C1 segment of cervical spinal cord (tissue), 14 donors: ENCODE measurements around the gene VPS4A.

Source experiments
- DNase-seq, 14 donors: peaks; one replicate each; lab custom pipeline; 2025; lab: John Stamatoyannopoulos, UW

VPS4A gene

DNA sequence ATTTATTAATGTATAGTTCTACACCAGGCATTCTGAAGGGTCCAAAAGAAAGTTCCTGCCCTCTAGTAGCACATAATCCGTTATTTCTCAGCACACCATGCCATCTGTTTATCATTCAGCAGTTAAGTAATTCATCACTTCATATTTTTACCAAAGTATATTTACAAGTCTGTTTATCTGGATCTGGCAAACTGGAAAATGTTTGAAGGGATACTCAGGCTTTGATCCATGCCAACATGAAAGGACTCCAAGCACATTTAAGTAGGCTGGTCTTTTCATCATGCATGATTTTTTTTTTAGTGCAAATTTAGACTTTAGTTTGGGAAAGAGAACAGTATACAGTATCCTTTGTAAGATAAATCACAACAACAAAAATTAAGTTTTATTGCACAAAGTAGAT, 4.1 kb upstream of the VPS4A start:
- DNase-seq: no peak

GRCh38 chr16:69307856-69308255, 3.3 kb upstream of the VPS4A start:
- no peak for DNase-seq

- DNase-seq: peak in 10 of 14 donors; percentile 5 to 78 (median 53)
Measured at GRCh38 chr16:69309316-69309715, 1.8 kb upstream of the VPS4A start.

- peak in 1 of 14 donors; percentile 44 for DNase-seq
Measured at GRCh38 chr16:69311533-69312387, 610 bp downstream of the VPS4A start.

DNA sequence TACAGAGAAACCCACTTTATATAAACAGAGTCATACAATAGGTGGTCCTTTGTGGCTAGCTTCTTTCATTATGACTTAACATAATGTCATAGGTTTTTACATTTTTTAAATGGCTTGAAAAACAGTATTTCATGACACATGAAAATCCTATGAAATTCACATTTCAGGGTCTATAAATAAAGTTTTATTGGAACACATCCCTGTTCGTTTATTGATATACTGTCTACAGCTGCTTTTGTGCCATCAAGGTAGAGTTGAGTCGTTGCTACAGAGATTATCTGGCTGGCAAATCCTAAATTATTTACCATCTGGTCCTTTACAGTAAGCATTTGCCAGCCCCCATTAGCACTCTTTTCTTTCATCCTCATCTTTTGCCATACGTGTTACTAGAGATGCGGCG, 2.3 kb downstream of the VPS4A start:
- DNase-seq: no peak

DNA sequence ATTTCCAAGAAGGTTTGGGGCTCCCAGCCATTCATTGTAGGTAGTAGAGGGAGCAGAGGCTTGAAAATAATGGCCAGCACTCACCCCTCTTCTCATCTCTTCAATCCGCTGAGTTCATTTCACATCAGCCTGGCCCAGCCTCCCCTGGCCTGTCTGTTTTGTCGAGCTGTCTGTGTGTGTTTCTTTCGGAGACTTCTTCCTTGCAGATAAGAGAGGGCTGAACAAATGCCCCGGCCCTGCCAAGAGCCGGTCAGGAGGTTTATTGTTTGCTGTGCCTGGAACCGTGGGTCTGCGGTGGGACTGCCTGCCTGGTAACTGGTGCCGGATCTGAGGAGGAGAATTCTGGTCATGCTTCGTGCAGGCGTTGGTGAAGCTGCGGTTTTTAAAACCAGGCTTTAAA, 3.4 kb downstream of the VPS4A start:
- peak in 2 of 14 donors; percentile 2 to 34 for DNase-seq

- peak in 1 of 14 donors; percentile 30 for DNase-seq
Measured at GRCh38 chr16:69315486-69316311, 4.5 kb downstream of the VPS4A start.

- no peak for DNase-seq
Measured at GRCh38 chr16:69316595-69317034, 5.5 kb downstream of the VPS4A start.

- DNase-seq: peak in 1 of 14 donors; percentile 21
Measured at GRCh38 chr16:69318177-69318910, 7.2 kb downstream of the VPS4A start.

DNA sequence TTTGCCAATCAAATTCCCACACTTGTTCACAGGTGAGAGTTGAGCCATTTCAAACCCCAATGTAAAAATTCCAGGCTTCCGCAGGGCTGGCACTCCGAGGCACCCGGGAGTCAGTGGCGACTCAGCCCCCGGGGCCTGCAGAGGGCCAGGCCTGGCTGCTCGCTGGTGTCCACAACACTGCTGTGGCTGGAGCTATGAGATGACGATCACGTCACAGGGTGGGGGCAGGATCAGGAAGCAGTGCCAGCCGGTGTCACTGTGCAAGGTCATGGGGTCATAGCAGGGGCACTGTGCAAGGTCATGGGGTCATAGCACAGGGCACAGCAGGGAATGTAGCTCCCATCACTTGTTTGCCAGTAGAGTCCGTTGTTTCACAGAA, 7.8 kb downstream of the VPS4A start:
- DNase-seq: no peak

DNA sequence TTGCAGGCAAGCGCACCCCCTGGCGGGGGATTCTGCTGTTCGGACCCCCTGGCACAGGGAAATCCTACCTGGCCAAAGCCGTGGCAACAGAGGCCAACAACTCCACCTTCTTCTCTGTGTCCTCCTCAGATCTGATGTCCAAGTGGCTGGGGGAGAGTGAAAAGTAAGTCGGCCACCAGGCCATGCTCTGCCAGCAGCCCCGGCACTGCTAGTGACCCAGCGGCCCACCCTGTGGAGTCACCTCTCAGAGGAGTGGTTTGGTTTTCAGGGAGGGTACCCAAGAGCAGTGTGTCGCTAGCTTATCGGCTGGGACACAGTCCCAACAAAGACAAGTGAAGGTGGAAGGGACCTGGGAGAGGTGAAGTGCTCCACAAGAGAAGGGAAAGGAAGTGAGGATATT, 8.2 kb downstream of the VPS4A start:
- DNase-seq: no peak

DNA sequence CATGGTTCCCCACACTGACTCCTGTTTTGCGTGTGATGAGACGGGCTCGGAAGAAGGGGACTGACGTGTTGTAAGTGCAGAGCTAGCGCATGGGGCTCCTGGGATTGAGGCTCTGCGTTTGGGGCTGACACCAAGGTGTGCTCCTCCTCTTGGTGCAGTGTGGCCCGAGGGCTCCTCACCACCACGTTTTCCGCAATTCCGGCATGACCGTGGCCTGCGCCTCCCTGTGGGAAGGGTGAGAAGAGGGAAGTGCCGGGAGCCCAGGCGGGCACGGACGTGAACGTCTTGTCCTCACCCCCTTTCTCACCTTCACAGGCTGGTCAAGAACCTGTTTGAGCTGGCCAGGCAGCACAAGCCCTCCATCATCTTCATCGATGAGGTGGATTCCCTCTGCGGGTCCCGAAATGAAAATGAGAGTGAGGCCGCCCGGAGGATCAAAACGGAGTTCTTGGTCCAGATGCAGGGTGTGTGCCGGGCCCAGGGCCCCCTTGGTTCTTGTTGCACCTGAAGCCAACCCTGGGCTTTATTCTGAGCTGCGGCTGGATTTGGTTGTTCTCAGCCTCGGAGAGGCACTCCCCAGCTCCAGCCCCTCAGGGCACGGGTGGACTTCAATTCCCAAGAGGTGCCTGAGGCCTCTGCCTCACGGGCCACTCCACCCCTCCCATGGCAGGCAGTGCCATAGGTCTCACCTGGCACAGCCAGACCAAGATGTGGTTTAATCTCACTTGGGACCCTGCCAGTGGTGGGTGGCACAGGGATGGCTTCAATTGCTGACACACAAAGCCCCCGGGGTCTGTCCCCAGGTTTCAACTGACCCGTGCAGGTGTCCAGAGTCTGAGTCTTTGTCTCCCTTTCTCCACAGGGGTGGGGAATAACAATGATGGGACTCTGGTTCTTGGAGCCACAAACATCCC, 8.9 kb downstream of the VPS4A start:
- no peak for DNase-seq

- no peak for DNase-seq
Measured at GRCh38 chr16:69320740-69321073, 9.6 kb downstream of the VPS4A start.

- DNase-seq: no peak
Measured at GRCh38 chr16:69321080-69321479, 9.9 kb downstream of the VPS4A start.

DNA sequence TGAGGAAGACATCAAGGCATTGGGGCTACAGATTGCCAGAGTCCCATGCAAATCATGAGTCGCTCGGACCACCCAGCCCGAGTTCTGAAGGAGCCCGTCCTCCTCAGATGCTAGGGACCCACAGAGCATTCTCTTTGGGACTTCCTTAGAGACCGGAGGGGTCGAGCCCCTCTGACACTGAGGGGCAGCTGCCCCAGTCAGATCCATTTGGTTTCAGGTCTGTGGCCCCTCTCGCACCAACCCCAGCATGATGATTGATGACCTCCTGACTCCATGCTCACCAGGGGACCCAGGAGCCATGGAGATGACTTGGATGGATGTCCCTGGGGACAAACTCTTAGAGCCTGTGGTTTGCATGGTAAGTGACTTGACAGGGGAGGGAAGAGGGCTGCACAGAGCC, 11.2 kb downstream of the VPS4A start:
- DNase-seq: no peak

- no peak for DNase-seq
Measured at GRCh38 chr16:69323415-69323814, 12.3 kb downstream of the VPS4A start.

- DNase-seq: peak in 4 of 14 donors; percentile 9 to 46 (median 18)
Measured at GRCh38 chr16:69324013-69324531, 12.9 kb downstream of the VPS4A start.

GRCh38 chr16:69324585-69325253, 13.6 kb downstream of the VPS4A start:
- no peak for DNase-seq

DNA sequence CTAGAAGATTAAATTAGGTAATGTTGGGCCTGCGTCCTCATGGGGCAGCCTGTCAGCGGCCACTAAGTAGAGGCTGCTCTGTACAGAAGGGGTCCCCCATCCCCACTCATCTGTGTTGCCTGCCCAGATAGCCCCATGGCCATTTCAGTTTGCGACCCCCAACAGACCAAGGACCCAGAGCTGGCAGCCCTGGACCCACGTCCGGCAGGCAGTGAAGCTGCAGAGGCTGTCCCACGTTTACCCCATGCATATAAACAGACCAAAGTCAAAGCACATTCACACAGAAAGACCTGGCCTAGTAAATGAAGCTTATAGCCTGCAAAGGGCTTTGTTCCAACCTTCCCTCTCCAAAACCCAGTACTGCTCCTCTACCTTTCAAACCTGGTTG, 14.6 kb downstream of the VPS4A start:
- no peak for DNase-seq

GRCh38 chr16:69326172-69326873, 15.2 kb downstream of the VPS4A start:
- DNase-seq: no peak
